Measurements from ENCODE around the gene SHROOM2.

SHROOM2 gene

GRCh38 chrX:9746148-9746888 is 39.9 kb upstream of the SHROOM2 start:
- H3K4me3 ChIP-seq (ENCODE audit: low read depth, low read length), result no peak overlapping the region
- TF ChIP-seq CTCF (IDR thresholded peaks at IDR 0.05; ENCODE audit: low read depth, low read length), result no peak

- TF ChIP-seq CTCF (IDR thresholded peaks at IDR 0.05; ENCODE audit: low read depth, low read length), result no peak
- no peak overlapping the region for H3K4me3 ChIP-seq (ENCODE audit: low read depth, low read length)
Measured at GRCh38 chrX:9747644-9748043, 38.6 kb upstream of the SHROOM2 start.

GRCh38 chrX:9749146-9749692 is 37.0 kb upstream of the SHROOM2 start:
- no peak for TF ChIP-seq CTCF (IDR thresholded peaks at IDR 0.05; ENCODE audit: low read depth, low read length)
- no peak overlapping the region for H3K4me3 ChIP-seq (ENCODE audit: low read depth, low read length)

GRCh38 chrX:9757366-9757765 is 28.9 kb upstream of the SHROOM2 start:
- no peak for TF ChIP-seq CTCF (IDR thresholded peaks at IDR 0.05; ENCODE audit: low read depth, low read length)
- no peak overlapping the region for H3K4me3 ChIP-seq (ENCODE audit: low read depth, low read length)

- H3K4me3 ChIP-seq (ENCODE audit: low read depth, low read length), result no peak overlapping the region
- no peak for TF ChIP-seq CTCF (IDR thresholded peaks at IDR 0.05; ENCODE audit: low read depth, low read length)
Measured at GRCh38 chrX:9758021-9758638, 28.1 kb upstream of the SHROOM2 start.

- no peak overlapping the region for H3K4me3 ChIP-seq (ENCODE audit: low read depth, low read length)
- no peak for TF ChIP-seq CTCF (IDR thresholded peaks at IDR 0.05; ENCODE audit: low read depth, low read length)
Measured at GRCh38 chrX:9759337-9759736, 26.9 kb upstream of the SHROOM2 start.

GRCh38 chrX:9765072-9765736 is 21.0 kb upstream of the SHROOM2 start:
- TF ChIP-seq CTCF (IDR thresholded peaks at IDR 0.05; ENCODE audit: low read depth, low read length), result no peak
- H3K4me3 ChIP-seq (ENCODE audit: low read depth, low read length), result no peak overlapping the region
